Progenitor cell of endocrine pancreas (in vitro differentiated cells): Measurements from ENCODE around the gene ARHGEF12. TPM values are rescaled to one million over a fixed set of nuclear protein-coding genes. Genes with fewer than 3 reads are reported as not detected.

Source experiments
- DNase-seq: peaks from one replicate; pipeline ENCODE4 v3.0.0; 2021; ENCODE audit warnings: low spot score; ENCODE audit not compliant: unreplicated experiment
- H3K27ac Mint-ChIP-seq: 2 replicates; pipeline ENCODE4 v1.8.0; 2021; ENCODE audit warnings: mild to moderate bottlenecking, moderate library complexity, mixed read lengths
- H3K27me3 Mint-ChIP-seq: 2 replicates; pipeline ENCODE4 v1.8.0; 2021; ENCODE audit warnings: mixed read lengths
- H3K36me3 Mint-ChIP-seq: 2 replicates; pipeline ENCODE4 v1.8.0; 2022; ENCODE audit warnings: mixed read lengths; ENCODE audit not compliant: insufficient read depth
- H3K4me1 Mint-ChIP-seq: 2 replicates; pipeline ENCODE4 v1.8.0; 2021; ENCODE audit warnings: low read depth, mixed read lengths
- H3K4me3 Mint-ChIP-seq: 2 replicates; pipeline ENCODE4 v1.8.0; 2021; ENCODE audit warnings: low read depth, mild to moderate bottlenecking, moderate library complexity, mixed read lengths
- H3K9me3 Mint-ChIP-seq: 2 replicates; pipeline ENCODE4 v1.8.0; 2021; ENCODE audit warnings: low read depth, mixed read lengths
- total RNA-seq: library from RNA; stranded (reverse); gene quantifications from 2 replicates; pipeline ENCODE4 v1.2.1, GENCODE V29; 2021
- TF ChIP-seq, protein P1 (sequence below): fragments of 200-600 bp; sonication (generic); IDR thresholded peaks from one replicate; pipeline ENCODE4 v1.5.0; 2021; ENCODE audit warnings: antibody characterized with exemption, mild to moderate bottlenecking; ENCODE audit not compliant: unreplicated experiment

ARHGEF12 gene
- total RNA-seq, 1 donor from 2014 or later: 64.9 TPM

DNA sequence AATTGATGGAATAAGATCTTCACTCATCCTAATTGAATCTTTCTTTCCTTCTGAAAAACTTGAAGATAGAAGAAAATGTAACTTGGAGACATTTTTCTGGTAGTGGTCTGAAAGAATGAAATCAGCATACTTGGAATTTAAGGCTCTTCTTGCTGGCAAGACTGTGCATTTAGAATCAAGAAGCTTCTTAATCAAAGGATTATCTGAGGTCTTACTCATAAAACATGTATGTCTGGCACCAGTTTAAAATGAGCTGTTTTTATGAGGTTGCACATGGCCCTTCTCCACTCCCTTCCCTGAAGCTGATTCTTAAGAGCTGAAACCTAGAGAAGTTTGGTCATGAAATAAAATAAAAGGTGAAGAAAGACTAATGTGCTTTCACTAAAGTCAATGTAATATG, 77.3 kb downstream of the ARHGEF12 start:
- Mint-ChIP-seq H3K36me3 (peaks cover 7% of the 10 kb centered on the region), H3K4me1 (peaks cover 7% of the 10 kb centered on the region), H3K9me3 (no peaks in the 10 kb centered on the region), H3K4me3 (no peak overlapping the region), H3K27me3 (no peaks in the 10 kb centered on the region), H3K27ac (no peak overlapping the region)
- TF ChIP-seq, protein P1, sequence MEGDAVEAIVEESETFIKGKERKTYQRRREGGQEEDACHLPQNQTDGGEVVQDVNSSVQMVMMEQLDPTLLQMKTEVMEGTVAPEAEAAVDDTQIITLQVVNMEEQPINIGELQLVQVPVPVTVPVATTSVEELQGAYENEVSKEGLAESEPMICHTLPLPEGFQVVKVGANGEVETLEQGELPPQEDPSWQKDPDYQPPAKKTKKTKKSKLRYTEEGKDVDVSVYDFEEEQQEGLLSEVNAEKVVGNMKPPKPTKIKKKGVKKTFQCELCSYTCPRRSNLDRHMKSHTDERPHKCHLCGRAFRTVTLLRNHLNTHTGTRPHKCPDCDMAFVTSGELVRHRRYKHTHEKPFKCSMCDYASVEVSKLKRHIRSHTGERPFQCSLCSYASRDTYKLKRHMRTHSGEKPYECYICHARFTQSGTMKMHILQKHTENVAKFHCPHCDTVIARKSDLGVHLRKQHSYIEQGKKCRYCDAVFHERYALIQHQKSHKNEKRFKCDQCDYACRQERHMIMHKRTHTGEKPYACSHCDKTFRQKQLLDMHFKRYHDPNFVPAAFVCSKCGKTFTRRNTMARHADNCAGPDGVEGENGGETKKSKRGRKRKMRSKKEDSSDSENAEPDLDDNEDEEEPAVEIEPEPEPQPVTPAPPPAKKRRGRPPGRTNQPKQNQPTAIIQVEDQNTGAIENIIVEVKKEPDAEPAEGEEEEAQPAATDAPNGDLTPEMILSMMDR: no peak
- DNase-seq: no peak

DNA sequence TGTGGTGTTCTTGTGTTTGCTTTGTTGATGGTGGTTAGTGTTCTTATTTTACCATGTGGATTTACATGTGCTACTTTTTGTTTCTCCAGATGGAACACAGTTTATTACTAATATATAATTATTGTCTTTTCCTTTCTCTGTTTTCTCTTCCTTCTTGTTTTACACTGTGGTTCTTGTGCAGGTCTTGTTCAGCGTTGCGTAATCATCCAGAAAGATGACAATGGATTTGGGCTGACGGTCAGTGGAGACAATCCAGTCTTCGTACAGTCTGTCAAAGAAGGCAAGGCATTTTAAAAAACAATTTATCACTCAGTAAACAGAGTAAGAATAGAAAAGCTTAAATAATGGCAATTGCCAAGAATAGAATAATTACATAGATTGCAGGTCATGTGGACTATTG, 84.4 kb downstream of the ARHGEF12 start:
- TF ChIP-seq, protein P1: no peak
- Mint-ChIP-seq H3K4me3 (no peak overlapping the region), H3K9me3 (no peaks in the 10 kb centered on the region), H3K27me3 (no peaks in the 10 kb centered on the region), H3K4me1 (no peaks in the 10 kb centered on the region), H3K36me3 (peaks cover 8% of the 10 kb centered on the region), H3K27ac (no peak overlapping the region)
- no peak for DNase-seq

DNA sequence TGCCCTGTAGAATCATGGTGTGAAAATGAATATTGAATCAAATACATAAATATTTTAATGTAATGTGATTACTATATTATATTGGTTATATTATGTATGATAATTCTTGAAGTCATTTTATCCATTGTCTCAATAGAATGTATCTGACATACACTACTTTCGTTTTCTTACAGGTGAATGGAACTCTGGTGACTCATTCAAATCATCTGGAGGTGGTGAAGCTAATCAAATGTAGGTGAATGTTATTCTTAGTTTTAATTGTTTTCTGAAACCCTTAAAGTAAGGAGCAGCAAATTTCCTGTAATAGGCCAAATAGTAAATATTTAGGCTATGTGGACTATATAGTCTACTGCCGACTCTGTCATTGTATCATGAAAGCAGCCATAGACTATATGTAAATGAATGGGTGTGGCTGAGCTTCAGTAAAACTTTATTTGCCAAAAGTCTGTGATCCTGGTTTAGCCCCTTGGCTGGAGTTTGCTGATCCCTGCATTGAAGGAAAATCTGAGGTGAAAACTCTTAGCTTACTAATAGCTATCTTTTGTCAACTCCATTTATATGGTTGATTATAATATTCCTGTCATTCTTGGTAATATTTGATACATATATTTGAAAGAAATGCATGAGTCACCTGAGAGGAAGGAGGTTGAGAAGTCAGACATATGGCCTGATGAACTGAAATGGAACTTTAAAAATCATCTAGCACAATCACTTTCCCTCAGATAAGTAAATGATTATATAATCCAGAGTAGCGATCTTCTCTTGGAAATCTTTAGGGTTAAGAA, 88.2 kb downstream of the ARHGEF12 start:
- DNase-seq: no peak
- Mint-ChIP-seq H3K4me1 (no peaks in the 10 kb centered on the region), H3K27ac (no peak overlapping the region), H3K36me3 (peaks cover 5% of the 10 kb centered on the region), H3K4me3 (no peak overlapping the region), H3K27me3 (no peaks in the 10 kb centered on the region), H3K9me3 (no peaks in the 10 kb centered on the region)
- TF ChIP-seq, protein P1: no peak

DNA sequence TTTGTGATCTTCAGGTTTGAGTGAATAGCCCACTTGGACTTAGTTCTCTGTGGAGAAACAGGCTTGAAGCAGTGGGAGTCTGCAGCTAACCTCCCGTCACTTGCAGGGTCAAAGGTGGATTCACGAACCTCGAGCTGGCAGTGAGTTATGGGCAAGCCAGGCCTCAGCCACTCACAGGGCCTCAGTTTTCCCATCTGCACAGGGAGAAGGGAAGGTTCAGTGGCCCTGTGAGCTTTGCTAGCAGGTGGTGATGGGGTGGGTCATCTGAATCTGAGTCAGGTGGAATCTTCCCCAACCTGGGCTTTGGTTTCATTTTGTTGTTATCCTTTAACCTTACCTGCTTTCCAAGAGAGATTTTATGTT, 88.7 kb downstream of the ARHGEF12 start:
- no peaks in the 10 kb centered on the region for H3K4me1 Mint-ChIP-seq
- no peak for DNase-seq
- H3K9me3 Mint-ChIP-seq: no peaks in the 10 kb centered on the region
- H3K27ac Mint-ChIP-seq: no peak overlapping the region
- no peak overlapping the region for H3K4me3 Mint-ChIP-seq
- TF ChIP-seq, protein P1: no peak
- H3K36me3 Mint-ChIP-seq: peaks cover 5% of the 10 kb centered on the region
- H3K27me3 Mint-ChIP-seq: no peaks in the 10 kb centered on the region

DNA sequence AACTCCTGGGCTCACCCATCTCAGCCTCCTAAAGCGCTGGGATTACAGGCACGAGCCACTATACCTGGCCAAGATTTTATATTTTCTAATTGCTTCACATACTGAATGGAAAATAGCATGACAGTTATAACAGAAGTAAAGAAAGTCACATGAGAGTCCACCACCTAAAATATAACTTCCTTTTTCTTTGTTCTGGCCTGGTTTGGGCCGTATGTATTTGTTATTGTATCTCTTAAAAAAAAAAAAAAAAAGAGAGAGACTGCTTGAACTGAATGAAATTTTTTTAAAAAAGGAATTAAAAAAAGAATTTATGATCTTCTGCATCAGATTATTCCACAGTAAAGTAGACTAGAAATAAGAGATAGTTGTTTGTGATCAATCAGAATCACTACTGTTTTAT, 89.3 kb downstream of the ARHGEF12 start:
- no peaks in the 10 kb centered on the region for H3K27me3 Mint-ChIP-seq
- H3K27ac Mint-ChIP-seq: no peak overlapping the region
- TF ChIP-seq, protein P1: no peak
- peaks cover 5% of the 10 kb centered on the region for H3K36me3 Mint-ChIP-seq
- H3K4me1 Mint-ChIP-seq: no peaks in the 10 kb centered on the region
- no peak for DNase-seq
- H3K4me3 Mint-ChIP-seq: no peak overlapping the region
- no peaks in the 10 kb centered on the region for H3K9me3 Mint-ChIP-seq
